WERI-Rb-1 (cell line): ENCODE results near the gene S100B.

Experiments
- DNase-seq: peaks from one replicate; pipeline ENCODE4 v3.0.0-alpha.2; 2020
- H3K27ac ChIP-seq: fragments of 250-450 bp; sonication (Bioruptor Pico); 2 replicates; pipeline ENCODE4 v1.5.1; 2020; ENCODE audit warnings: mild to moderate bottlenecking, moderate library complexity
- H3K27me3 ChIP-seq: fragments of 250-450 bp; sonication (Bioruptor Pico); 2 replicates; pipeline ENCODE4 v1.5.1; 2021; ENCODE audit warnings: mild to moderate bottlenecking, low read depth, moderate library complexity; ENCODE audit not compliant: insufficient read depth, severe bottlenecking
- H3K36me3 ChIP-seq: fragments of 250-450 bp; sonication (Bioruptor Pico); 2 replicates; pipeline ENCODE4 v1.5.1; 2020; ENCODE audit warnings: mild to moderate bottlenecking, moderate library complexity
- H3K4me3 ChIP-seq: 2 replicates; pipeline ENCODE4 v1.5.1; 2011; ENCODE audit warnings: low read depth, mild to moderate bottlenecking, control low read depth, low read length
- H3K9me3 ChIP-seq: fragments of 250-450 bp; sonication (Bioruptor Pico); 2 replicates; pipeline ENCODE4 v1.5.1; 2021; ENCODE audit warnings: mild to moderate bottlenecking, moderate library complexity; ENCODE audit not compliant: severe bottlenecking
- CTCF ChIP-seq: IDR thresholded peaks from 2 replicates; pipeline ENCODE4 v1.5.1; 2011; ENCODE audit warnings: low read depth, mild to moderate bottlenecking, control low read depth, inconsistent platforms, low read length

Gene S100B

GRCh38 chr21:46552865-46553379 is 52.0 kb downstream of the S100B start:
- H3K27me3 ChIP-seq: no peaks in the 10 kb centered on the region
- no peak for TF ChIP-seq CTCF
- DNase-seq: no peak
- peak overlapping the region; percentile 34 for H3K27ac ChIP-seq
- peaks cover 68% of the 10 kb centered on the region for H3K36me3 ChIP-seq
- H3K4me3 ChIP-seq: no peak overlapping the region
- no peaks in the 10 kb centered on the region for H3K9me3 ChIP-seq

GRCh38 chr21:46552274-46552673 is 52.6 kb downstream of the S100B start:
- Histone ChIP-seq H3K9me3 (no peaks in the 10 kb centered on the region), H3K27ac (peak overlapping the region; percentile 34; the same call in 1 of the 2 replicates), H3K4me3 (no peak overlapping the region), H3K27me3 (no peaks in the 10 kb centered on the region), H3K36me3 (peaks cover 68% of the 10 kb centered on the region)
- no peak for DNase-seq
- no peak for TF ChIP-seq CTCF

GRCh38 chr21:46551636-46552241 is 53.1 kb downstream of the S100B start:
- peak; percentile 19; the same call in 1 of the 2 replicates for TF ChIP-seq CTCF
- no peaks in the 10 kb centered on the region for H3K27me3 ChIP-seq
- peaks cover 68% of the 10 kb centered on the region for H3K36me3 ChIP-seq
- H3K4me3 ChIP-seq: no peak overlapping the region
- DNase-seq: no peak
- H3K9me3 ChIP-seq: no peaks in the 10 kb centered on the region
- no peak overlapping the region for H3K27ac ChIP-seq

- no peak overlapping the region for H3K27ac ChIP-seq
- no peaks in the 10 kb centered on the region for H3K27me3 ChIP-seq
- TF ChIP-seq CTCF: no peak
- no peak for DNase-seq
- H3K36me3 ChIP-seq: peaks cover 72% of the 10 kb centered on the region
- H3K4me3 ChIP-seq: no peak overlapping the region
- H3K9me3 ChIP-seq: no peaks in the 10 kb centered on the region
Observed at GRCh38 chr21:46550116-46550941, 54.6 kb downstream of the S100B start.

- no peak for TF ChIP-seq CTCF
- Histone ChIP-seq H3K36me3 (peaks cover 74% of the 10 kb centered on the region), H3K4me3 (no peak overlapping the region), H3K9me3 (no peaks in the 10 kb centered on the region), H3K27me3 (no peaks in the 10 kb centered on the region), H3K27ac (no peak overlapping the region)
- DNase-seq: no peak
Observed at GRCh38 chr21:46549650-46550049, 55.2 kb downstream of the S100B start.
